ENCODE results near the gene VAC14.

The VAC14 gene

DNA sequence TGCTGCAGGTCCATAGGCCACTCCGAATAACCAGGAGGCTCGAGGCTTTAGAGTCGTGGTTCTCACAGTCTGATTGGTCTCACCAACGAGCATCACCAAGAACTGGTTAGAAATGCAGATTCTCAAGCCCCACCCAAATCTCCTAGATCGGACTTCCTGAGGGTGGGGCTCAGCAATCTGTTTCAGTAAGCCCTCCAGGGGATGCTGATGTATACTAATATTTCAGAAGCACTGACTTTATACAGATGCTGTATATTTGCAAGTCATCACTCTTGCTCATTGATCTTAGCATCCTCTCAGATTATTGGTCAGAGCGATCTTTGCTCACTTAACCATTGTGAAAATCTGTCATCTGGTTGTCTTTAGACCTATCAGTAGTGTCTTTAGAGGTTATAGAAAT lies 4.4 kb upstream of the VAC14 start:
- ChIA-PET POLR2A (no interaction called here), CTCF (no interaction called here)
- H3K9me3 ChIP-seq (ENCODE audit: control insufficient read depth, insufficient read depth, low read depth, low read length) = no peaks in the 10 kb centered on the region
- no peaks in the 10 kb centered on the region for H3K4me1 ChIP-seq (ENCODE audit: control insufficient read depth, insufficient read depth, low read length)
- TF ChIP-seq ZNF133 (tag by site-specific recombination; IDR thresholded peaks at IDR 0.05) (no peak), ZFP37 (tag by site-specific recombination; IDR thresholded peaks at IDR 0.05) (no peak), HOXA7 (CRISPR knock-in tag; IDR thresholded peaks at IDR 0.05; ENCODE audit: borderline replicate concordance) (no peak), ZNF266 (tag by site-specific recombination; IDR thresholded peaks at IDR 0.05; ENCODE audit: low read depth) (no peak), ZNF558 (tag by site-specific recombination; IDR thresholded peaks at IDR 0.05) (no peak), ZNF529 (tag by site-specific recombination; IDR thresholded peaks at IDR 0.05; ENCODE audit: insufficient replicate concordance) (no peak), ZSCAN30 (tag by site-specific recombination; IDR thresholded peaks at IDR 0.05) (no peak), ZNF148 (tag by site-specific recombination; IDR thresholded peaks at IDR 0.05; ENCODE audit: borderline replicate concordance) (no peak), KLF16 (tag by site-specific recombination; IDR thresholded peaks at IDR 0.05) (no peak), PBX3 (CRISPR knock-in tag; IDR thresholded peaks at IDR 0.05) (no peak), ZNF274 (IDR thresholded peaks at IDR 0.05; ENCODE audit: low read length) (no peak), ZNF274 (tag by site-specific recombination; IDR thresholded peaks at IDR 0.05; ENCODE audit: borderline replicate concordance) (no peak)
- TF ChIP-seq, protein P1, sequence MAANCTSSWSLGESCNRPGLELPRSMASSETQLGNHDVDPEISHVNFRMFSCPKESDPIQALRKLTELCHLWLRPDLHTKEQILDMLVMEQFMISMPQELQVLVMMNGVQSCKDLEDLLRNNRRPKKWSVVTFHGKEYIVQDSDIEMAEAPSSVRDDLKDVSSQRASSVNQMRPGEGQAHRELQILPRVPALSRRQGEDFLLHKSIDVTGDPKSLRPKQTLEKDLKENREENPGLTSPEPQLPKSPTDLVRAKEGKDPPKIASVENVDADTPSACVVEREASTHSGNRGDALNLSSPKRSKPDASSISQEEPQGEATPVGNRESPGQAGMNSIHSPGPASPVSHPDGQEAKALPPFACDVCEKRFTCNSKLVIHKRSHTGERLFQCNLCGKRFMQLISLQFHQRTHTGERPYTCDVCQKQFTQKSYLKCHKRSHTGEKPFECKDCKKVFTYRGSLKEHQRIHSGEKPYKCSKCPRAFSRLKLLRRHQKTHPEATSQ (tag by site-specific recombination; IDR thresholded peaks at IDR 0.05) = no peak
- no peaks in the 10 kb centered on the region for H3K36me3 ChIP-seq (ENCODE audit: control insufficient read depth in 2 of 2, insufficient read depth in 1 of 2, low read length in 2 of 2)
- H3K4me3 ChIP-seq (ENCODE audit: low read depth, low read length) = no peak overlapping the region
- no peak overlapping the region for H3K27ac ChIP-seq (ENCODE audit: extremely low read depth, low read depth, low read length)

DNA sequence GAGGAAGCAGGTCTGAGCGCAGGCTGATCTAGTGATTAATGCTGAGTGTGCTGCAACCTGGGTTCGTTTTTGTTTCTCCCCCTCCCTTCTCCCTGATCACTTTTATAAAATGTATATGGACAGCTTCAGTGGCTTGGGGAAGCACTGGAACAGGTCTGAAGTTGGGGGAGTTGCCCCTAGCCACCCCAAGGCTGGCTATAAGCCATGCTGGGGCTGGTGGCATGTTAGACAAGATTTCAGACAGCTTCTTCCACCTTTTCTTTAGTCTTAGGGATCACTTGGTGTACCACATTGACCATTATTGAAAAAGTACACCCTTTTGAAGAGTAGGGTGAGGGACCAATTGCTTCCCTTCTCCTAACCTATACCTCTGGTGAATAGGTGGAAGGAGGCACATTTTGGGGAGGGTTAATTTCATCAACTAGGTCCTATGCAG lies 3.8 kb upstream of the VAC14 start:
- Histone ChIP-seq H3K36me3 (ENCODE audit: control insufficient read depth in 2 of 2, insufficient read depth in 1 of 2, low read length in 2 of 2) (no peaks in the 10 kb centered on the region), H3K4me1 (ENCODE audit: control insufficient read depth, insufficient read depth, low read length) (no peaks in the 10 kb centered on the region), H3K9me3 (ENCODE audit: control insufficient read depth, insufficient read depth, low read depth, low read length) (no peaks in the 10 kb centered on the region), H3K4me3 (ENCODE audit: low read depth, low read length) (no peak overlapping the region), H3K27ac (ENCODE audit: extremely low read depth, low read depth, low read length) (no peak overlapping the region)
- TF ChIP-seq ZNF623 (tag by site-specific recombination; IDR thresholded peaks at IDR 0.05) (no peak), ZNF394 (tag by site-specific recombination; IDR thresholded peaks at IDR 0.05; ENCODE audit: borderline replicate concordance) (no peak), ZNF184 (tag by site-specific recombination; IDR thresholded peaks at IDR 0.05) (no peak), WT1 (tag by site-specific recombination; IDR thresholded peaks at IDR 0.05) (no peak), ZSCAN18 (tag by site-specific recombination; IDR thresholded peaks at IDR 0.05) (no peak), ZNF510 (tag by site-specific recombination; IDR thresholded peaks at IDR 0.05; ENCODE audit: insufficient replicate concordance) (no peak), ZNF146 (tag by site-specific recombination; IDR thresholded peaks at IDR 0.05) (no peak), ZNF18 (tag by site-specific recombination; IDR thresholded peaks at IDR 0.05) (no peak), ZBTB7A (tag by site-specific recombination; IDR thresholded peaks at IDR 0.05; ENCODE audit: low read depth) (no peak)
- TF ChIP-seq, protein P2, sequence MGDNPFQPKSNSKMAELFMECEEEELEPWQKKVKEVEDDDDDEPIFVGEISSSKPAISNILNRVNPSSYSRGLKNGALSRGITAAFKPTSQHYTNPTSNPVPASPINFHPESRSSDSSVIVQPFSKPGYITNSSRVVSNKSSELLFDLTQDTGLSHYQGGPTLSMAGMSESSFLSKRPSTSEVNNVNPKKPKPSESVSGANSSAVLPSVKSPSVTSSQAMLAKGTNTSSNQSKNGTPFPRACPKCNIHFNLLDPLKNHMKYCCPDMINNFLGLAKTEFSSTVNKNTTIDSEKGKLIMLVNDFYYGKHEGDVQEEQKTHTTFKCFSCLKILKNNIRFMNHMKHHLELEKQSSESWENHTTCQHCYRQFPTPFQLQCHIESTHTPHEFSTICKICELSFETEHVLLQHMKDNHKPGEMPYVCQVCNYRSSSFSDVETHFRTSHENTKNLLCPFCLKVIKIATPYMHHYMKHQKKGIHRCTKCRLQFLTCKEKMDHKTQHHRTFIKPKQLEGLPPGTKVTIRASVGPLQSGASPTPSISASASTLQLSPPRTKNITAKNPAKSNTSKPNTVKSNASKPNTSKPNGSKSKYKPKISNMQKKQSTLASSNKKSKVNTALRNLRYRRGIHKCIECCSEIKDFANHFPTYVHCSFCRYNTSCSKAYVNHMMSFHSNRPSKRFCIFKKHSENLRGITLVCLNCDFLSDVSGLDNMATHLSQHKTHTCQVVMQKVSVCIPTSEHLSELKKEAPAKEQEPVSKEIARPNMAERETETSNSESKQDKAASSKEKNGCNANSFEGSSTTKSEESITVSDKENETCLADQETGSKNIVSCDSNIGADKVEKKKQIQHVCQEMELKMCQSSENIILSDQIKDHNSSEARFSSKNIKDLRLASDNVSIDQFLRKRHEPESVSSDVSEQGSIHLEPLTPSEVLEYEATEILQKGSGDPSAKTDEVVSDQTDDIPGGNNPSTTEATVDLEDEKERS (tag by site-specific recombination; IDR thresholded peaks at IDR 0.05) = no peak
- POLR2A ChIA-PET = no interaction called here
- CTCF ChIA-PET = no interaction called here

Measured in HEK293 (cell line).